Activated CD4-positive, alpha-beta T cell treated with anti-CD3 and anti-CD28 coated beads for 36 hours (primary cell): ENCODE measurements around the gene ABCA13. TPM values are rescaled to one million over a fixed set of nuclear protein-coding genes. Genes with fewer than 3 reads are reported as not detected.
A peak's percentile ranks its signal among the peaks of the same experiment; 100 is the strongest.

ENCODE experiments used
- ATAC-seq: fragments of 200-7000 bp; cut with Tn5 transposase; one replicate; pipeline ENCODE4 v1.10.0; 2021; ENCODE audit warnings: mild to moderate bottlenecking, moderate library complexity
- CTCF ChIA-PET: fragments of 350-600 bp; sonication (Branson Sonifier 250); formaldehyde crosslinking; loops from one replicate; lab custom pipeline; 2021; ENCODE audit warnings: antibody characterized with exemption; lab: Charles Lee
- POLR2A ChIA-PET: fragments of 350-600 bp; sonication (Branson Sonifier 250); formaldehyde crosslinking; loops from one replicate; lab custom pipeline; 2021; ENCODE audit warnings: antibody characterized with exemption, inconsistent platforms; lab: Charles Lee
- DNase-seq: peaks from one replicate; pipeline ENCODE4 v3.0.0-alpha.2; 2020
- H3K27ac Mint-ChIP-seq: one replicate; pipeline ENCODE4 v1.8.0; 2021; ENCODE audit warnings: mixed read lengths
- H3K27me3 Mint-ChIP-seq: one replicate; pipeline ENCODE4 v1.8.0; 2021; ENCODE audit warnings: mixed read lengths
- H3K36me3 Mint-ChIP-seq: one replicate; pipeline ENCODE4 v1.8.0; 2021; ENCODE audit warnings: low read depth, mixed read lengths
- H3K4me1 Mint-ChIP-seq: one replicate; pipeline ENCODE4 v1.8.0; 2021; ENCODE audit warnings: mixed read lengths
- H3K4me3 Mint-ChIP-seq: one replicate; pipeline ENCODE4 v1.8.0; 2021; ENCODE audit warnings: mild to moderate bottlenecking, moderate library complexity, mixed read lengths
- H3K9me3 Mint-ChIP-seq: one replicate; pipeline ENCODE4 v1.8.0; 2021; ENCODE audit warnings: low read depth, mixed read lengths
- intact Hi-C, 2 experiments: fragments of 100-400 bp; cut with DNase I in 1 of 2; cut with micrococcal nuclease in 1 of 2; formaldehyde crosslinking; loops; one replicate each; pipeline versions ENCODE4 v1.14.2 to v1.15.1; 2022 to 2024; cut with DNase I, micrococcal nuclease
- total RNA-seq, 2 experiments: library from RNA; stranded (reverse); gene quantifications; one replicate each; pipeline ENCODE4 v1.2.3, GENCODE V29; 2021

Gene ABCA13
- total RNA-seq, 2 experiments from 2014 or later: not detected

DNA sequence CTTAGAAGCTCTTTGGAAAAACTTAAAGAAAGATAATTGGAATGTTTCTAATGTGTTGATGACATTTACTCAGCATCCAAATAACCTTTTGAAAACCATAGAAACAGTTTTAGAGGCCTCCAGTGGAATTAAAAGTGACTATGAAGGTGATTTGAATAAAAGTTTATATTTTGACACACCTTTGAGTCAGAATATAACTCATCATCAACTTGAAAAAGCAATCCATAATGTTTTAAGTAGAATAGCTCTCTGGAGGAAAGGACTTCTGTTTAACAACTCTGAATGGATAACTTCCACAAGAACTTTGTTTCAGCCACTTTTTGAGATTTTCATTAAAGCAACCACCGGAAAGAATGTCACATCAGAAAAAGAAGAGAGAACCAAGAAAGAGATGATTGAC is 108.2 kb downstream of the ABCA13 start:
- intact Hi-C loops: no loop called here
- Mint-ChIP-seq H3K9me3 (no peaks in the 10 kb centered on the region), H3K27ac (no peak overlapping the region), H3K27me3 (peaks cover 12% of the 10 kb centered on the region), H3K4me3 (no peak overlapping the region), H3K36me3 (no peaks in the 10 kb centered on the region), H3K4me1 (peaks cover 3% of the 10 kb centered on the region)
- ChIA-PET CTCF (interaction anchor here (0.9 to 1.3 kb wide), 3 partner anchors 9 to 173 kb away, joined by 3 to 5 read pairs (median 3); no protein-coding TSS in a partner anchor), POLR2A (no interaction called here)
- DNase-seq (no peak), ATAC-seq (no peak)

GRCh38 chr7:48280100-48280499 is 108.8 kb downstream of the ABCA13 start:
- POLR2A ChIA-PET: interaction anchor here (0.6 kb wide), 1 partner anchor 19 kb away, joined by 3 read pairs; no protein-coding TSS in a partner anchor
- peaks cover 15% of the 10 kb centered on the region for H3K27me3 Mint-ChIP-seq

DNA sequence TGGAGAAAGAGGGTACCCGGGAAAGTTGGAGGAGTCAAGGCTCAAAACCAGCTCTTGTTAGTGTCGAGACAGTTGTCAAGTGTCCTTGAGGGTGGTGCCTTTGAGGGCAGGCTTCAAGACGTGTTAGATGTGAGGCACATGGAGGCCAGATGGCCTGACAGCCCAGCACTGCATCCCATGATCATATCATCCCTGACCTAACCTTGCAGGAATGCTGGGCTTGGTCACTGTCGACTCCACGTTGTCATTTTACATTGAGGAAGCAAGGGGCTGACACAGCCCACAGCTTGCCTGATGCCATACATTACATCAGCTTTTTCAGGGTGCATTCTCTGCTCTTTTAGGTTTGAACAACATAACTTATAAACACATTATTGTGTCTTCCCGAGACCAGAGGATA is 114.1 kb downstream of the ABCA13 start:
- ATAC-seq (no peak), DNase-seq (no peak)
- POLR2A ChIA-PET: no interaction called here
- CTCF ChIA-PET: interaction anchor here (1.6 kb wide), 1 partner anchor 13 kb away, joined by 4 read pairs; no protein-coding TSS in a partner anchor
- Mint-ChIP-seq H3K4me1 (peaks cover 2% of the 10 kb centered on the region), H3K27ac (no peak overlapping the region), H3K4me3 (no peak overlapping the region), H3K36me3 (no peaks in the 10 kb centered on the region), H3K27me3 (peaks cover 26% of the 10 kb centered on the region), H3K9me3 (no peaks in the 10 kb centered on the region)
- intact Hi-C loops: no loop called here

More at GRCh38 chr7:48280100-48280499, 108.8 kb downstream of the ABCA13 start:
- intact Hi-C loops: no loop called here
- CTCF ChIA-PET: interaction anchor here (0.9 to 1.3 kb wide), 3 partner anchors 8 to 174 kb away, joined by 3 to 5 read pairs (median 3); no protein-coding TSS in a partner anchor
- no peaks in the 10 kb centered on the region for H3K9me3 Mint-ChIP-seq
- H3K27ac Mint-ChIP-seq: no peak overlapping the region
- DNase-seq (peak; percentile 34), ATAC-seq (peak; percentile 83)
- no peaks in the 10 kb centered on the region for H3K36me3 Mint-ChIP-seq
- H3K4me1 Mint-ChIP-seq: peaks cover 3% of the 10 kb centered on the region
- no peak overlapping the region for H3K4me3 Mint-ChIP-seq

DNA sequence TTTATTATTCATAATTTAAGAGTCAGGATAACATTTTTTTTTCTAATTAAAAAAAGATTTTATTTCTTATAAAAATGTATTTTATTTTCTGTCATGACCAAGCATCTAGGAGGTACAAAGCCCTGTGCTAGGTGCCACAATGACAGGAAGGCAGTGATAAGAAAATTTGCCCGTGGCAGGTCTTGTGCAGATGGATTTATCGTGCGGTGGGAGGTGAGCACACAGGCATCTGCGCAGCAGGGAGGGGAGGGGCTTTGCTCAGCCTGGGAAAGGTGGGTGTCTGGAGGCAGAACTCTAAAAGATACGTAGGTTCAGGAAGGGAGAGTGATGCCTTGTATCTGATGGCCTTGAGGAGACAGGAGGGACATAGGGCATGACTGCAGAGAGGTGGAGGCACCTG is 115.6 kb downstream of the ABCA13 start:
- peaks cover 26% of the 10 kb centered on the region for H3K27me3 Mint-ChIP-seq
- ATAC-seq: no peak
- CTCF ChIA-PET: no interaction called here

GRCh38 chr7:48289656-48290055 is 118.4 kb downstream of the ABCA13 start:
- no peak for ATAC-seq
- no peak for DNase-seq
- Mint-ChIP-seq H3K4me3 (no peak overlapping the region), H3K27me3 (peaks cover 27% of the 10 kb centered on the region), H3K4me1 (peaks cover 5% of the 10 kb centered on the region), H3K36me3 (no peaks in the 10 kb centered on the region), H3K27ac (no peak overlapping the region), H3K9me3 (no peaks in the 10 kb centered on the region)
- intact Hi-C loops: no loop called here
- CTCF ChIA-PET: interaction anchor here (1.5 kb wide), 1 partner anchor 9 kb away, joined by 7 read pairs; no protein-coding TSS in a partner anchor
- POLR2A ChIA-PET: no interaction called here

More for the DNA sequence above, 115.6 kb downstream of the ABCA13 start:
- Mint-ChIP-seq H3K9me3 (no peaks in the 10 kb centered on the region), H3K4me3 (no peak overlapping the region), H3K27ac (no peak overlapping the region), H3K4me1 (no peaks in the 10 kb centered on the region), H3K36me3 (no peaks in the 10 kb centered on the region)
- intact Hi-C loops: no loop called here
- POLR2A ChIA-PET: no interaction called here
- no peak for DNase-seq

DNA sequence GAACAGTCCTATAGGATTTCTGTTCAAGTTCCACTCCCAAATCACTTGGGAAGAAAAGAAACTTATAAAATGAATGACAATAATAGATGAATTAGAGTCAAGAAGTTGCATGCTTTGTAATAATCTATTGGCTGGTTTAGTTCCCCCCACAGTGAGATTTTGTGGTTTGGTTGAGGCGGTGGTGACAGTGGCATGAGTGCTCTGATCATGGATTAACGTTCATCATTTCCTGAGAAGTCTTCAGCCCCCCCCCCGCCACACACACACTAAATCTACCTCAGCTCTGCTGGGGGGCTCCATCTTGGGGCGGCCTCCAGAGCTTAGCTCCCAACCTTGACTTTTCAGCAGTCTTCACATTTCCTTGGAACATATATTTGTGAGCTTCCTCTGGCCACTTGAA is 121.7 kb downstream of the ABCA13 start:
- peaks cover 6% of the 10 kb centered on the region for H3K4me1 Mint-ChIP-seq
- ATAC-seq (peak; percentile 16), DNase-seq (peak; percentile 24)
- H3K27me3 Mint-ChIP-seq: peaks cover 16% of the 10 kb centered on the region
- ChIA-PET POLR2A (no interaction called here), CTCF (no interaction called here)
- H3K4me3 Mint-ChIP-seq: no peak overlapping the region
- H3K27ac Mint-ChIP-seq: no peak overlapping the region
- no peaks in the 10 kb centered on the region for H3K36me3 Mint-ChIP-seq
- H3K9me3 Mint-ChIP-seq: no peaks in the 10 kb centered on the region
- intact Hi-C loops: no loop called here

DNA sequence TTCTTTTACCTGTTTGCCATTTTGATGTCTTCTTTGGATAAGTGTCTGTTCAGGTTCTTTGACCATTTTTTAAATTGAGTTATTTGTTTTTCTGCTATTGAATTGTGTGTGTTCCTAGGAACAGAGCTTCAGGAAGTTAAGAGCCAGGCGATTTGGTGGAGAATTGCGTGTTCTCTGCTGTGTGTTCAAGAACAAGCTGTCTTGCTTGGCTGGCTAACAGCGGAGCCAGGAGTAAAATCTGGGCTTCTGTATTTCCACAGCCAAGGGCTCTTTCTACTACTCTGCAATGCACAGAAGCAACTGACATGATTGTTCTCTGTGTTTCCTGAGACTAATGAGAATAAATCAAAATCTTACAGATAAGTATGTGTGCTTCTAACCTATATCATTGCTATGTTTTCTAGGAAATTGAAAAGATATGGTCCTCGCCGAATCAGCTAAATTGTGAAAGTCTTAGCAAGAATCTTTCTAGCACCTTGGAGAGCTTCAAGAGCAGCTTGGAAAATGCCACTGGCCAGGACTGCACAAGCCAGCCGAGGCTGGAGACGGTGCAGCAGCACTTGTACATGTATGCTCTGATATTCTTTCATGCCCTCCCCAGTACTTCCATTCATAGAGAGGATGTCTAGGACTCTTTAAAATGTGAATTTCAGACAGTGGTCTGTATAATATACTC is 124.2 kb downstream of the ABCA13 start:
- intact Hi-C loops: loop anchor here (5.0 kb wide), 3 partner anchors 423 to 1497 kb away; no protein-coding TSS in a partner anchor
- DNase-seq: no peak
- CTCF ChIA-PET: no interaction called here
- no peak for ATAC-seq
- no peaks in the 10 kb centered on the region for H3K36me3 Mint-ChIP-seq
- H3K4me3 Mint-ChIP-seq: no peak overlapping the region
- H3K9me3 Mint-ChIP-seq: no peaks in the 10 kb centered on the region
- H3K4me1 Mint-ChIP-seq: peaks cover 21% of the 10 kb centered on the region
- POLR2A ChIA-PET: no interaction called here
- no peak overlapping the region for H3K27ac Mint-ChIP-seq
- H3K27me3 Mint-ChIP-seq: peaks cover 14% of the 10 kb centered on the region

DNA sequence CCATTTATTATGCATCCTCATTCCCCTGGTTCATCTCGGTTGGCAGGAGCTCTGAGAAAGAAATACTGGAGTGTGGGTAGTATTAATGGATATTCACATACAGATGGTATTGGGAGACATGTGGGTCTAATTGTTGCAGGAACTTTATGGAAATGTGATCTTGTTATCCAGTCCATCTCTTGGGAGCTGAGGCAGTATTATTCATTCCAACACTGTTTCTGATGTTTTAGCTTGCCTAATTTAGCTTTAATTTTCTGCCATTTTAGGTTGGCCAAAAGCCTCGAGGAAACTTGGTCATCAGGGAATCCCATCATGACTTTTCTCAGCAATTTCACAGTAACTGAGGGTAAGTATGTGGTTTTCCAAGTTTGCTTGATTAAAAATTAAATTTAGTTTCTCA is 125.7 kb downstream of the ABCA13 start:
- DNase-seq: no peak
- ChIA-PET CTCF (interaction anchor here (0.5 kb wide), 1 partner anchor 29 kb away, joined by 5 read pairs; no protein-coding TSS in a partner anchor), POLR2A (no interaction called here)
- Mint-ChIP-seq H3K27ac (no peak overlapping the region), H3K4me3 (no peak overlapping the region), H3K9me3 (no peaks in the 10 kb centered on the region), H3K4me1 (peaks cover 21% of the 10 kb centered on the region), H3K27me3 (peaks cover 11% of the 10 kb centered on the region), H3K36me3 (no peaks in the 10 kb centered on the region)
- intact Hi-C loops: loop anchor here (5.0 kb wide), 3 partner anchors 425 to 1495 kb away; no protein-coding TSS in a partner anchor
- no peak for ATAC-seq

DNA sequence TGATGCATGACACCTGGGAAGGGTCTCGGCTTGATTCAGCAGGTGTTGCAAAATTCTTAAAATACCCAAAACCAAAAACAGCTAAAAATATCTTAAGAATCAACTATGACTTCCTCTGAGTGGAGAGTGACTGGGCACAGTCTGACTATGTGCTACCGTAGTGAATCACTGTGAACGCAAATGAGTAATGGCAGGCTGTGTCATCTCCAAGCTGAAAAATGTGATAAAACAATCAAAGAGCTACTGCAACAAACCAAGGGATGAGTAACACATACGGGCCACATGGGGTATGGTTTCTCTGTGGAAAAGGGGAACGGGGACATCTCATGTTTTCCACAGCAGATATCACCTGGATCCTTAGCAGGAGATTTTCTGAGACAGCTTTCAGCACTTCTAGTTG is 127.5 kb downstream of the ABCA13 start:
- peaks cover 16% of the 10 kb centered on the region for H3K4me1 Mint-ChIP-seq
- ATAC-seq (peak; percentile 98), DNase-seq (peak; percentile 67)
- H3K27ac Mint-ChIP-seq: no peak overlapping the region
- H3K9me3 Mint-ChIP-seq: no peaks in the 10 kb centered on the region
- intact Hi-C loops: loop anchor here (1.0 to 5.0 kb wide), 10 partner anchors 43 to 1494 kb away; no protein-coding TSS in a partner anchor
- POLR2A ChIA-PET: interaction anchor here (1.0 to 1.2 kb wide), 2 partner anchors 18 to 44 kb away, joined by 3 read pairs; no protein-coding TSS in a partner anchor
- no peak overlapping the region for H3K4me3 Mint-ChIP-seq
- CTCF ChIA-PET: interaction anchor here (0.5 to 1.6 kb wide), 18 partner anchors 9 to 1270 kb away, joined by 3 to 7 read pairs (median 3); no protein-coding TSS in a partner anchor
- H3K36me3 Mint-ChIP-seq: no peaks in the 10 kb centered on the region
- peaks cover 6% of the 10 kb centered on the region for H3K27me3 Mint-ChIP-seq

GRCh38 chr7:48299580-48300169 is 128.4 kb downstream of the ABCA13 start:
- peaks cover 6% of the 10 kb centered on the region for H3K27me3 Mint-ChIP-seq
- H3K4me3 Mint-ChIP-seq: no peak overlapping the region
- ATAC-seq: peak; percentile 62
- no peak overlapping the region for H3K27ac Mint-ChIP-seq
- intact Hi-C loops: loop anchor here (1.0 to 5.0 kb wide), 10 partner anchors 44 to 1553 kb away; no protein-coding TSS in a partner anchor
- CTCF ChIA-PET: interaction anchor here (0.5 to 1.5 kb wide), 14 partner anchors 12 to 1269 kb away, joined by 3 to 6 read pairs (median 3); no protein-coding TSS in a partner anchor
- H3K36me3 Mint-ChIP-seq: no peaks in the 10 kb centered on the region
- H3K4me1 Mint-ChIP-seq: peaks cover 16% of the 10 kb centered on the region
- peak; percentile 79 for DNase-seq
- POLR2A ChIA-PET: interaction anchor here (1.2 kb wide), 1 partner anchor 19 kb away, joined by 3 read pairs; no protein-coding TSS in a partner anchor
- H3K9me3 Mint-ChIP-seq: no peaks in the 10 kb centered on the region

GRCh38 chr7:48300301-48300700 is 129.0 kb downstream of the ABCA13 start:
- DNase-seq: no peak
- Mint-ChIP-seq H3K9me3 (no peaks in the 10 kb centered on the region), H3K36me3 (no peaks in the 10 kb centered on the region), H3K4me3 (no peak overlapping the region), H3K27ac (no peak overlapping the region), H3K27me3 (peaks cover 6% of the 10 kb centered on the region), H3K4me1 (peaks cover 16% of the 10 kb centered on the region)
- ATAC-seq: no peak
- intact Hi-C loops: loop anchor here in 1 of 2 experiments (1.0 kb wide), 1 partner anchor 1552 kb away; no protein-coding TSS in a partner anchor
- POLR2A ChIA-PET: interaction anchor here (0.6 kb wide), 1 partner anchor 9 kb away, joined by 4 read pairs; no protein-coding TSS in a partner anchor
- CTCF ChIA-PET: interaction anchor here (1.2 to 1.4 kb wide), 3 partner anchors 120 to 861 kb away, joined by 3 read pairs; no protein-coding TSS in a partner anchor
